Effector CD4-positive, alpha-beta T cell (primary cell): Measurements from ENCODE around the gene DENND6B.
"Not testable (repeated sequence)": the region's sequence is repeated elsewhere in the genome, so short reads cannot be mapped to it uniquely, and the experiment has no call there.

ENCODE experiments used
- DNase-seq: peaks from one replicate; pipeline ENCODE4 v3.0.0-alpha.2; 2020

The DENND6B gene

GRCh38 chr22:50338860-50339462 is 12.1 kb upstream of the DENND6B start:
- DNase-seq = no peak

- no peak for DNase-seq
These were observed 11.3 kb upstream of the DENND6B start for GRCh38 chr22:50338042-50338573.

- DNase-seq = no peak
These were observed 10.6 kb upstream of the DENND6B start for GRCh38 chr22:50337262-50338041.

- not testable (repeated sequence) for DNase-seq
These were observed 7.6 kb upstream of the DENND6B start for GRCh38 chr22:50334433-50334832.

- no peak for DNase-seq
These were observed 2.4 kb upstream of the DENND6B start for GRCh38 chr22:50329236-50329635.

GRCh38 chr22:50327711-50328019 is 853 bp upstream of the DENND6B start:
- no peak for DNase-seq

GRCh38 chr22:50326225-50326955 is 422 bp downstream of the DENND6B start:
- no peak for DNase-seq

GRCh38 chr22:50325444-50326224 is 1.2 kb downstream of the DENND6B start:
- DNase-seq = no peak

GRCh38 chr22:50323900-50324299 is 2.9 kb downstream of the DENND6B start:
- no peak for DNase-seq

- DNase-seq = not testable (repeated sequence)
These were observed 4.3 kb downstream of the DENND6B start for GRCh38 chr22:50322382-50323104.

GRCh38 chr22:50320671-50321325 is 6.0 kb downstream of the DENND6B start:
- DNase-seq = no peak

- no peak for DNase-seq
These were observed 6.7 kb downstream of the DENND6B start for GRCh38 chr22:50320116-50320515.

- no peak for DNase-seq
These were observed 7.3 kb downstream of the DENND6B start for GRCh38 chr22:50319503-50319951.

- no peak for DNase-seq
These were observed 8.0 kb downstream of the DENND6B start for GRCh38 chr22:50318698-50319411.

- DNase-seq = no peak
These were observed 8.5 kb downstream of the DENND6B start for GRCh38 chr22:50318356-50318697.

- no peak for DNase-seq
These were observed 9.1 kb downstream of the DENND6B start for GRCh38 chr22:50317674-50318073.

GRCh38 chr22:50317178-50317577 is 9.6 kb downstream of the DENND6B start:
- no peak for DNase-seq

GRCh38 chr22:50316114-50317065 is 10.4 kb downstream of the DENND6B start:
- DNase-seq = no peak

- no peak for DNase-seq
These were observed 11.3 kb downstream of the DENND6B start for GRCh38 chr22:50315289-50316113.
